HG03175 (cell line): ENCODE results near the gene KLF11.
A peak's percentile ranks its signal among the peaks of the same experiment; 100 is the strongest.

Experiments used
- ATAC-seq: cut with Tn5 transposase; IDR thresholded peaks from one replicate; pipeline ENCODE4 v1.9.1; 2021; ENCODE audit warnings: mild to moderate bottlenecking, moderate library complexity; ENCODE audit not compliant: unreplicated experiment

The KLF11 gene

GRCh38 chr2:10039658-10040410, 3.5 kb upstream of the KLF11 start:
- no peak for ATAC-seq

- ATAC-seq: no peak
These were observed 1.6 kb upstream of the KLF11 start for GRCh38 chr2:10041711-10042110.

- ATAC-seq: no peak
These were observed 819 bp upstream of the KLF11 start for GRCh38 chr2:10042301-10043161.

- peak; percentile 64 for ATAC-seq
These were observed 704 bp downstream of the KLF11 start for GRCh38 chr2:10043906-10044601.

GRCh38 chr2:10045561-10046355, 2.4 kb downstream of the KLF11 start:
- no peak for ATAC-seq

- ATAC-seq: no peak
These were observed 3.6 kb downstream of the KLF11 start for GRCh38 chr2:10046931-10047330.

- ATAC-seq: no peak
These were observed 4.5 kb downstream of the KLF11 start for GRCh38 chr2:10047616-10048500.

- no peak for ATAC-seq
These were observed 5.3 kb downstream of the KLF11 start for GRCh38 chr2:10048501-10049171.

GRCh38 chr2:10052216-10052615, 8.9 kb downstream of the KLF11 start:
- no peak for ATAC-seq

- ATAC-seq: no peak
These were observed 10.0 kb downstream of the KLF11 start for GRCh38 chr2:10053351-10053750.

- no peak for ATAC-seq
These were observed 11.1 kb downstream of the KLF11 start for GRCh38 chr2:10054424-10054823.

- ATAC-seq: no peak
These were observed 11.6 kb downstream of the KLF11 start for GRCh38 chr2:10054976-10055375.

- no peak for ATAC-seq
These were observed 13.1 kb downstream of the KLF11 start for GRCh38 chr2:10056439-10056838.

GRCh38 chr2:10057231-10058107, 14.1 kb downstream of the KLF11 start:
- ATAC-seq: no peak

GRCh38 chr2:10058251-10059015, 15.1 kb downstream of the KLF11 start:
- no peak for ATAC-seq

GRCh38 chr2:10059016-10059351, 15.6 kb downstream of the KLF11 start:
- ATAC-seq: no peak

- no peak for ATAC-seq
These were observed 16.4 kb downstream of the KLF11 start for GRCh38 chr2:10059552-10060335.
